ENCODE data around the gene STAC2. TPM values are rescaled to one million over a fixed set of nuclear protein-coding genes. Genes with fewer than 3 reads are reported as not detected.

The STAC2 gene
- total RNA-seq, 1 donor from 2014 or later, result 0.46 TPM

GRCh38 chr17:39223907-39224777, 1.6 kb downstream of the STAC2 start:
- intact Hi-C loops (cut with DNase I), result no loop called here
- H3K27me3 ChIP-seq, result peaks cover 56% of the 10 kb centered on the region
- no peak for DNase-seq
- no peak overlapping the region for H3K4me3 ChIP-seq
- TF ChIP-seq CTCF (IDR thresholded peaks at IDR 0.05), result no peak
- ATAC-seq, result no peak
- H3K36me3 ChIP-seq, result no peaks in the 10 kb centered on the region
- no peak overlapping the region for H3K27ac ChIP-seq
- H3K4me1 ChIP-seq, result peaks cover 16% of the 10 kb centered on the region
- H3K9me3 ChIP-seq, result no peaks in the 10 kb centered on the region

GRCh38 chr17:39222866-39223834, 2.6 kb downstream of the STAC2 start:
- peaks cover 51% of the 10 kb centered on the region for H3K27me3 ChIP-seq
- H3K36me3 ChIP-seq, result no peaks in the 10 kb centered on the region
- no peak overlapping the region for H3K4me3 ChIP-seq
- H3K4me1 ChIP-seq, result peaks cover 16% of the 10 kb centered on the region
- intact Hi-C loops (cut with DNase I), result no loop called here
- no peak for ATAC-seq
- no peaks in the 10 kb centered on the region for H3K9me3 ChIP-seq
- TF ChIP-seq CTCF (IDR thresholded peaks at IDR 0.05), result no peak
- no peak overlapping the region for H3K27ac ChIP-seq
- no peak for DNase-seq

- Histone ChIP-seq H3K9me3 (no peaks in the 10 kb centered on the region), H3K4me1 (peaks cover 16% of the 10 kb centered on the region), H3K27ac (no peak overlapping the region), H3K4me3 (no peak overlapping the region), H3K27me3 (peaks cover 42% of the 10 kb centered on the region), H3K36me3 (no peaks in the 10 kb centered on the region)
- DNase-seq (no peak), ATAC-seq (no peak)
- no peak for TF ChIP-seq CTCF (IDR thresholded peaks at IDR 0.05)
- intact Hi-C loops (cut with DNase I), result no loop called here
These were observed 3.6 kb downstream of the STAC2 start for GRCh38 chr17:39222151-39222550.

GRCh38 chr17:39221572-39221971, 4.2 kb downstream of the STAC2 start:
- TF ChIP-seq CTCF (IDR thresholded peaks at IDR 0.05), result no peak
- ATAC-seq (no peak), DNase-seq (peak; percentile 57)
- Histone ChIP-seq H3K27ac (no peak overlapping the region), H3K4me3 (no peak overlapping the region), H3K36me3 (no peaks in the 10 kb centered on the region), H3K9me3 (no peaks in the 10 kb centered on the region), H3K27me3 (peaks cover 41% of the 10 kb centered on the region), H3K4me1 (peaks cover 16% of the 10 kb centered on the region)
- intact Hi-C loops (cut with DNase I), result no loop called here

GRCh38 chr17:39219647-39220154, 6.0 kb downstream of the STAC2 start:
- Histone ChIP-seq H3K36me3 (no peaks in the 10 kb centered on the region), H3K4me3 (no peak overlapping the region), H3K27ac (no peak overlapping the region), H3K27me3 (peaks cover 26% of the 10 kb centered on the region), H3K4me1 (peaks cover 2% of the 10 kb centered on the region), H3K9me3 (no peaks in the 10 kb centered on the region)
- ATAC-seq (peak; percentile 14), DNase-seq (no peak)
- intact Hi-C loops (cut with DNase I), result no loop called here
- no peak for TF ChIP-seq CTCF (IDR thresholded peaks at IDR 0.05)
